Fibroblast of skin of left biceps (primary cell): ENCODE data around the gene NPHP4.

Experiments used
- DNase-seq, 2 experiments: peaks; one replicate each; pipeline ENCODE4 v3.0.0-alpha.2; 2013; ENCODE audit warnings: low read depth in 2 of 2

NPHP4 gene

GRCh38 chr1:5879421-5879820 lies 112.8 kb downstream of the NPHP4 start:
- DNase-seq: no peak

GRCh38 chr1:5878971-5879370 lies 113.3 kb downstream of the NPHP4 start:
- DNase-seq: no peak

GRCh38 chr1:5877683-5878530 lies 114.3 kb downstream of the NPHP4 start:
- DNase-seq: no peak

GRCh38 chr1:5877001-5877400 lies 115.2 kb downstream of the NPHP4 start:
- no peak for DNase-seq

- no peak for DNase-seq
Observed at GRCh38 chr1:5876094-5876650, 116.1 kb downstream of the NPHP4 start.

- no peak for DNase-seq
Observed at GRCh38 chr1:5875345-5875910, 116.8 kb downstream of the NPHP4 start.

GRCh38 chr1:5874416-5875110 lies 117.7 kb downstream of the NPHP4 start:
- DNase-seq: no peak

GRCh38 chr1:5873556-5873955 lies 118.7 kb downstream of the NPHP4 start:
- no peak for DNase-seq

GRCh38 chr1:5872886-5873285 lies 119.3 kb downstream of the NPHP4 start:
- DNase-seq: no peak

GRCh38 chr1:5868931-5869500 lies 123.2 kb downstream of the NPHP4 start:
- DNase-seq: no peak

- no peak for DNase-seq
Observed at GRCh38 chr1:5865774-5866173, 126.5 kb downstream of the NPHP4 start.

- no peak for DNase-seq
Observed at GRCh38 chr1:5865056-5865455, 127.2 kb downstream of the NPHP4 start.

GRCh38 chr1:5864256-5864655 lies 128.0 kb downstream of the NPHP4 start:
- DNase-seq: no peak

- DNase-seq: no peak
Observed at GRCh38 chr1:5863238-5863637, 129.0 kb downstream of the NPHP4 start.

- DNase-seq: no peak
Observed at GRCh38 chr1:5861871-5862825, 130.1 kb downstream of the NPHP4 start.

- DNase-seq: no peak
Observed at GRCh38 chr1:5860277-5860676, 131.9 kb downstream of the NPHP4 start.

- no peak for DNase-seq
Observed at GRCh38 chr1:5859766-5860165, 132.5 kb downstream of the NPHP4 start.

GRCh38 chr1:5858844-5859407 lies 133.3 kb downstream of the NPHP4 start:
- DNase-seq: no peak

GRCh38 chr1:5858246-5858645 lies 134.0 kb downstream of the NPHP4 start:
- no peak for DNase-seq

- DNase-seq: no peak
Observed at GRCh38 chr1:5857508-5858090, 134.6 kb downstream of the NPHP4 start.
